ENCODE results near the gene USP30.
"Not testable (repeated sequence)": the region's sequence is repeated elsewhere in the genome, so short reads cannot be mapped to it uniquely, and the experiment has no call there.

USP30 gene

GRCh38 chr12:109016978-109017377 is 35.4 kb upstream of the USP30 start:
- DNase-seq (ENCODE audit: low read depth): no peak
- H3K4me3 ChIP-seq (ENCODE audit: low read depth, low read length): no peak overlapping the region
- TF ChIP-seq CTCF (conservative IDR thresholded peaks at IDR 0.05; ENCODE audit: low read depth, low read length): no peak

GRCh38 chr12:109018296-109018695 is 34.1 kb upstream of the USP30 start:
- no peak overlapping the region for H3K4me3 ChIP-seq (ENCODE audit: low read depth, low read length)
- no peak for DNase-seq (ENCODE audit: low read depth)
- TF ChIP-seq CTCF (conservative IDR thresholded peaks at IDR 0.05; ENCODE audit: low read depth, low read length): no peak

GRCh38 chr12:109020146-109020795 is 32.1 kb upstream of the USP30 start:
- no peak for DNase-seq (ENCODE audit: low read depth)
- no peak for TF ChIP-seq CTCF (conservative IDR thresholded peaks at IDR 0.05; ENCODE audit: low read depth, low read length)
- H3K4me3 ChIP-seq (ENCODE audit: low read depth, low read length): no peak overlapping the region

- DNase-seq (ENCODE audit: low read depth): peak; percentile 88
- TF ChIP-seq CTCF (conservative IDR thresholded peaks at IDR 0.05; ENCODE audit: low read depth, low read length): peak; percentile 5
- H3K4me3 ChIP-seq (ENCODE audit: low read depth, low read length): no peak within 1 kb of the TSS
Measured at GRCh38 chr12:109020796-109021380, 31.5 kb upstream of the USP30 start, which contains the start of gene SVOP. Gene SVOP (minus strand): TSS chr12:109021068. CDS start chr12:109020868, 200 bp downstream.

GRCh38 chr12:109027767-109028166 is 24.6 kb upstream of the USP30 start:
- peak; percentile 74 for DNase-seq (ENCODE audit: low read depth)
- no peak overlapping the region for H3K4me3 ChIP-seq (ENCODE audit: low read depth, low read length)
- no peak for TF ChIP-seq CTCF (conservative IDR thresholded peaks at IDR 0.05; ENCODE audit: low read depth, low read length)

- peak; percentile 9 for DNase-seq (ENCODE audit: low read depth)
- not testable (repeated sequence) for H3K4me3 ChIP-seq (ENCODE audit: low read depth, low read length)
Measured at GRCh38 chr12:109028624-109029023, 23.8 kb upstream of the USP30 start.

GRCh38 chr12:109029411-109029810 is 23.0 kb upstream of the USP30 start:
- no peak overlapping the region for H3K4me3 ChIP-seq (ENCODE audit: low read depth, low read length)
- no peak for TF ChIP-seq CTCF (conservative IDR thresholded peaks at IDR 0.05; ENCODE audit: low read depth, low read length)
- no peak for DNase-seq (ENCODE audit: low read depth)
